Measurements from ENCODE around the gene WWOX. TPM values are rescaled to one million over a fixed set of nuclear protein-coding genes. Genes with fewer than 3 reads are reported as not detected.

Gene WWOX
- total RNA-seq, 2 experiments from 2014 or later: 19.1 to 23.7 TPM

- no peaks in the 10 kb centered on the region for H3K4me1 Mint-ChIP-seq (ENCODE audit: low read depth)
- intact Hi-C loops (cut with micrococcal nuclease): no loop called here
These were observed 961.7 kb downstream of the WWOX start for GRCh38 chr16:79061181-79061580.

GRCh38 chr16:79062336-79062735 is 962.9 kb downstream of the WWOX start:
- no peak for ATAC-seq
- Mint-ChIP-seq H3K9me3 (no peaks in the 10 kb centered on the region), H3K27me3 (no peaks in the 10 kb centered on the region), H3K4me1 (ENCODE audit: low read depth) (no peaks in the 10 kb centered on the region), H3K36me3 (ENCODE audit: low read depth) (no peaks in the 10 kb centered on the region), H3K27ac (no peak overlapping the region), H3K4me3 (no peak overlapping the region)
- intact Hi-C loops (cut with micrococcal nuclease): no loop called here
- ChIA-PET CTCF (no interaction called here), POLR2A (no interaction called here)
- TF ChIP-seq CTCF (IDR thresholded peaks at IDR 0.05): no peak
- no peak for DNase-seq

More at GRCh38 chr16:79061181-79061580, 961.7 kb downstream of the WWOX start:
- H3K27ac Mint-ChIP-seq: no peak overlapping the region
- no peaks in the 10 kb centered on the region for H3K36me3 Mint-ChIP-seq (ENCODE audit: low read depth)
- H3K9me3 Mint-ChIP-seq: no peaks in the 10 kb centered on the region
- ATAC-seq: no peak
- DNase-seq: no peak
- POLR2A ChIA-PET: no interaction called here
- H3K27me3 Mint-ChIP-seq: no peaks in the 10 kb centered on the region
- TF ChIP-seq CTCF (IDR thresholded peaks at IDR 0.05): no peak
- CTCF ChIA-PET: interaction anchor here (1.3 kb wide), 1 partner anchor 14 kb away, joined by 3 read pairs; no protein-coding TSS in a partner anchor
- H3K4me3 Mint-ChIP-seq: no peak overlapping the region

- TF ChIP-seq CTCF (IDR thresholded peaks at IDR 0.05): no peak
- H3K4me3 Mint-ChIP-seq: no peak overlapping the region
- CTCF ChIA-PET: no interaction called here
- no peaks in the 10 kb centered on the region for H3K36me3 Mint-ChIP-seq (ENCODE audit: low read depth)
- POLR2A ChIA-PET: no interaction called here
- ATAC-seq (no peak), DNase-seq (no peak)
- intact Hi-C loops (cut with micrococcal nuclease): no loop called here
- H3K27ac Mint-ChIP-seq: no peak overlapping the region
- no peaks in the 10 kb centered on the region for H3K27me3 Mint-ChIP-seq
- no peaks in the 10 kb centered on the region for H3K4me1 Mint-ChIP-seq (ENCODE audit: low read depth)
- H3K9me3 Mint-ChIP-seq: no peaks in the 10 kb centered on the region
These were observed 963.4 kb downstream of the WWOX start for GRCh38 chr16:79062821-79063220.

GRCh38 chr16:79064256-79064972 is 965.0 kb downstream of the WWOX start:
- Mint-ChIP-seq H3K36me3 (ENCODE audit: low read depth) (no peaks in the 10 kb centered on the region), H3K4me1 (ENCODE audit: low read depth) (peaks cover 4% of the 10 kb centered on the region), H3K4me3 (no peak overlapping the region), H3K27me3 (no peaks in the 10 kb centered on the region), H3K9me3 (no peaks in the 10 kb centered on the region), H3K27ac (no peak overlapping the region)
- ChIA-PET CTCF (interaction anchor here (0.7 to 1.4 kb wide), 3 partner anchors 15 to 20 kb away, joined by 3 read pairs; no protein-coding TSS in a partner anchor), POLR2A (interaction anchor here (0.7 kb wide), 1 partner anchor 376 kb away, joined by 3 read pairs; no protein-coding TSS in a partner anchor)
- DNase-seq: no peak
- intact Hi-C loops (cut with micrococcal nuclease): no loop called here
- no peak for TF ChIP-seq CTCF (IDR thresholded peaks at IDR 0.05)
- no peak for ATAC-seq

GRCh38 chr16:79066561-79066960 is 967.1 kb downstream of the WWOX start:
- ATAC-seq: no peak
- peaks cover 12% of the 10 kb centered on the region for H3K4me1 Mint-ChIP-seq (ENCODE audit: low read depth)
- no peaks in the 10 kb centered on the region for H3K9me3 Mint-ChIP-seq
- intact Hi-C loops (cut with micrococcal nuclease): no loop called here
- no peaks in the 10 kb centered on the region for H3K36me3 Mint-ChIP-seq (ENCODE audit: low read depth)
- no peaks in the 10 kb centered on the region for H3K27me3 Mint-ChIP-seq
- no peak for TF ChIP-seq CTCF (IDR thresholded peaks at IDR 0.05)
- DNase-seq: no peak
- POLR2A ChIA-PET: no interaction called here
- CTCF ChIA-PET: no interaction called here
- no peak overlapping the region for H3K4me3 Mint-ChIP-seq
- H3K27ac Mint-ChIP-seq: no peak overlapping the region

Measured in activated CD8-positive, alpha-beta T cell treated with anti-CD3 and anti-CD28 coated beads for 36 hours (primary cell).